K562 (cell line): Measurements from ENCODE around the gene GTF2A1L.

Source experiments
- CAMTA2 ChIP-seq: fragments of 250-450 bp; sonication (Bioruptor Pico); conservative IDR thresholded peaks from 2 replicates; pipeline ENCODE4 v1.5.1; 2022
- CEBPG ChIP-seq, 3 experiments: fragments of 200-800 bp in 1 of 3; sonication (Bioruptor generic) in 1 of 3; sonication (generic) in 1 of 3; formaldehyde crosslinking in 1 of 3; IDR thresholded peaks in 2 of 3; conservative IDR thresholded peaks in 1 of 3; 2 replicates each; pipeline versions ENCODE4 v1.6.1 to v1.8.0; 2016 to 2022; ENCODE audit warnings: missing compliant biosample characterization in 2 of 3, missing genetic modification characterization in 2 of 3, mild to moderate bottlenecking in 1 of 3, missing genetic modification reagents in 1 of 3
- CHD1 ChIP-seq: fragments of 200-600 bp; sonication (generic); IDR thresholded peaks from one replicate; pipeline ENCODE4 v1.6.1; 2012; ENCODE audit warnings: mild to moderate bottlenecking, moderate library complexity, low read length, inconsistent platforms
- IRF2 ChIP-seq: sonication (generic); formaldehyde crosslinking; IDR thresholded peaks from 2 replicates; pipeline ENCODE4 v1.8.1; 2022; ENCODE audit warnings: mild to moderate bottlenecking, missing genetic modification reagents
- KDM1A ChIP-seq, 2 experiments: fragments of 450-650 bp; IDR thresholded peaks; 2 replicates each; pipeline ENCODE4 v1.6.1; 2016; ENCODE audit warnings: mild to moderate bottlenecking in 2 of 2
- MTF1 ChIP-seq: fragments of 250-450 bp; sonication (Bioruptor Pico); IDR thresholded peaks from 2 replicates; pipeline ENCODE4 v1.9.0; 2021; ENCODE audit warnings: moderate library complexity, mild to moderate bottlenecking, inconsistent platforms, borderline replicate concordance
- POLR2AphosphoS5 ChIP-seq: IDR thresholded peaks from 2 replicates; pipeline ENCODE4 v1.6.1; 2011; ENCODE audit warnings: mild to moderate bottlenecking, low read depth, low read length, moderate library complexity; ENCODE audit not compliant: control insufficient read depth, insufficient read depth
- TAF1 ChIP-seq: IDR thresholded peaks from 2 replicates; pipeline ENCODE4 v1.6.1; 2011; ENCODE audit warnings: mild to moderate bottlenecking, low read length, moderate library complexity; ENCODE audit not compliant: insufficient read depth, control insufficient read depth, severe bottlenecking; ENCODE audit errors: extremely low read depth
- ZBTB33 ChIP-seq: sonication (generic); formaldehyde crosslinking; IDR thresholded peaks from 2 replicates; pipeline ENCODE4 v1.8.1; 2023; ENCODE audit warnings: mild to moderate bottlenecking, missing genetic modification reagents
- ZNF184 ChIP-seq: sonication (generic); formaldehyde crosslinking; IDR thresholded peaks from 2 replicates; pipeline ENCODE4 v1.5.0; 2020; ENCODE audit warnings: missing genetic modification reagents
- ZNF431 ChIP-seq: sonication (generic); formaldehyde crosslinking; IDR thresholded peaks from 2 replicates; pipeline ENCODE4 v1.8.0; 2022; ENCODE audit warnings: mild to moderate bottlenecking, missing genetic modification reagents
- TF ChIP-seq, protein P1 (sequence below): fragments of 450-650 bp; formaldehyde crosslinking; IDR thresholded peaks from 2 replicates; pipeline ENCODE4 v1.4.0; 2022; ENCODE audit warnings: missing genetic modification characterization
- TF ChIP-seq, protein P2 (sequence below), 3 experiments: IDR thresholded peaks in 2 of 3; conservative IDR thresholded peaks in 1 of 3; 2 replicates each; pipeline ENCODE4 v1.5.1; 2011 to 2012; ENCODE audit warnings: low read length in 3 of 3, mild to moderate bottlenecking in 3 of 3, control low read depth in 2 of 3, improper control_type of control experiment in 1 of 3, inconsistent platforms in 1 of 3, low read depth in 1 of 3, mixed read lengths in 1 of 3, moderate library complexity in 1 of 3; ENCODE audit not compliant: insufficient read depth in 2 of 3

DNA sequence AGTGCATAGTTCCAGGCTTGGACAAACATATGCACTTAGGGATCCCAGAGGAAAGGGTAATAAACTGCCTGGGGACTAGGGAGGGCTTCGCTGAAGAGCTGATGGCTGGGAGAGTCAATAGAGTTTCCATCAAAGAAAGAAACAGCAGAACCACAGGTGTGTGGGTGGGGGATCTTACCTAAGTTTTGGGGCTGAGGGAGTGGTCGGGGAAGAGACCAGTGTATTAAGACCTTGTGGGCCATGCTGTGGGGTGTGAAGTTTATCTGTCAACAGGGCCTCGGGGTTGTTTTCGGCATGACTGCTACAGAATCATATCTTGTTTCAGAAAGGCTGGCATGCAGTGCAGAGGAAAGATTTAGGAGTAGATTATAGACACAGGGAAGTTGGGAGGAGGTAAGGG is 31.2 kb upstream of the GTF2A1L start:
- TF ChIP-seq CHD1 (no peak), POLR2AphosphoS5 (no peak), TAF1 (no peak), MTF1 (no peak), IRF2 (CRISPR knock-in tag) (no peak), CEBPG (CRISPR knock-in tag; IDR thresholded peaks at IDR 0.05) (no peak), CEBPG (tag; conservative IDR thresholded peaks at IDR 0.05 in 1 of 2, IDR thresholded peaks at IDR 0.05 in 1 of 2) (no peak), ZBTB33 (CRISPR knock-in tag) (no peak), ZNF184 (CRISPR knock-in tag) (no peak), ZNF431 (CRISPR knock-in tag) (no peak), KDM1A (IDR thresholded peaks at IDR 0.05) (no peak), CAMTA2 (no peak)
- TF ChIP-seq, protein P1, sequence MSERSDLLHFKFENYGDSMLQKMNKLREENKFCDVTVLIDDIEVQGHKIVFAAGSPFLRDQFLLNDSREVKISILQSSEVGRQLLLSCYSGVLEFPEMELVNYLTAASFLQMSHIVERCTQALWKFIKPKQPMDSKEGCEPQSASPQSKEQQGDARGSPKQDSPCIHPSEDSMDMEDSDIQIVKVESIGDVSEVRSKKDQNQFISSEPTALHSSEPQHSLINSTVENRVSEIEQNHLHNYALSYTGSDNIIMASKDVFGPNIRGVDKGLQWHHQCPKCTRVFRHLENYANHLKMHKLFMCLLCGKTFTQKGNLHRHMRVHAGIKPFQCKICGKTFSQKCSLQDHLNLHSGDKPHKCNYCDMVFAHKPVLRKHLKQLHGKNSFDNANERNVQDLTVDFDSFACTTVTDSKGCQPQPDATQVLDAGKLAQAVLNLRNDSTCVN (CRISPR knock-in tag): no peak
- TF ChIP-seq, protein P2, sequence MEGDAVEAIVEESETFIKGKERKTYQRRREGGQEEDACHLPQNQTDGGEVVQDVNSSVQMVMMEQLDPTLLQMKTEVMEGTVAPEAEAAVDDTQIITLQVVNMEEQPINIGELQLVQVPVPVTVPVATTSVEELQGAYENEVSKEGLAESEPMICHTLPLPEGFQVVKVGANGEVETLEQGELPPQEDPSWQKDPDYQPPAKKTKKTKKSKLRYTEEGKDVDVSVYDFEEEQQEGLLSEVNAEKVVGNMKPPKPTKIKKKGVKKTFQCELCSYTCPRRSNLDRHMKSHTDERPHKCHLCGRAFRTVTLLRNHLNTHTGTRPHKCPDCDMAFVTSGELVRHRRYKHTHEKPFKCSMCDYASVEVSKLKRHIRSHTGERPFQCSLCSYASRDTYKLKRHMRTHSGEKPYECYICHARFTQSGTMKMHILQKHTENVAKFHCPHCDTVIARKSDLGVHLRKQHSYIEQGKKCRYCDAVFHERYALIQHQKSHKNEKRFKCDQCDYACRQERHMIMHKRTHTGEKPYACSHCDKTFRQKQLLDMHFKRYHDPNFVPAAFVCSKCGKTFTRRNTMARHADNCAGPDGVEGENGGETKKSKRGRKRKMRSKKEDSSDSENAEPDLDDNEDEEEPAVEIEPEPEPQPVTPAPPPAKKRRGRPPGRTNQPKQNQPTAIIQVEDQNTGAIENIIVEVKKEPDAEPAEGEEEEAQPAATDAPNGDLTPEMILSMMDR (IDR thresholded peaks at IDR 0.05 in 2 of 3, conservative IDR thresholded peaks at IDR 0.05 in 1 of 3; ENCODE audit: insufficient read depth in 2 of 3, low read depth in 1 of 3, low read length in 3 of 3): no peak
